ENCODE data around the gene KRT17. TPM values are rescaled to one million over a fixed set of nuclear protein-coding genes. Genes with fewer than 3 reads are reported as not detected.

The KRT17 gene
- total RNA-seq, 1 donor from 2014 or later, result not detected

GRCh38 chr17:41581366-41582060 lies 42.9 kb downstream of the KRT17 start:
- no peaks in the 10 kb centered on the region for H3K36me3 Mint-ChIP-seq (ENCODE audit: low read depth)
- peaks cover 2% of the 10 kb centered on the region for H3K9me3 Mint-ChIP-seq
- no peaks in the 10 kb centered on the region for H3K4me1 Mint-ChIP-seq
- no peak overlapping the region for H3K27ac Mint-ChIP-seq (ENCODE audit: unreplicated experiment)
- H3K27me3 Mint-ChIP-seq (ENCODE audit: low read depth), result peaks cover 23% of the 10 kb centered on the region
- DNase-seq (ENCODE audit: low read depth, low spot score), result no peak
- TF ChIP-seq CTCF (conservative IDR thresholded peaks at IDR 0.05), result no peak
- no peak overlapping the region for H3K4me3 Mint-ChIP-seq

DNA sequence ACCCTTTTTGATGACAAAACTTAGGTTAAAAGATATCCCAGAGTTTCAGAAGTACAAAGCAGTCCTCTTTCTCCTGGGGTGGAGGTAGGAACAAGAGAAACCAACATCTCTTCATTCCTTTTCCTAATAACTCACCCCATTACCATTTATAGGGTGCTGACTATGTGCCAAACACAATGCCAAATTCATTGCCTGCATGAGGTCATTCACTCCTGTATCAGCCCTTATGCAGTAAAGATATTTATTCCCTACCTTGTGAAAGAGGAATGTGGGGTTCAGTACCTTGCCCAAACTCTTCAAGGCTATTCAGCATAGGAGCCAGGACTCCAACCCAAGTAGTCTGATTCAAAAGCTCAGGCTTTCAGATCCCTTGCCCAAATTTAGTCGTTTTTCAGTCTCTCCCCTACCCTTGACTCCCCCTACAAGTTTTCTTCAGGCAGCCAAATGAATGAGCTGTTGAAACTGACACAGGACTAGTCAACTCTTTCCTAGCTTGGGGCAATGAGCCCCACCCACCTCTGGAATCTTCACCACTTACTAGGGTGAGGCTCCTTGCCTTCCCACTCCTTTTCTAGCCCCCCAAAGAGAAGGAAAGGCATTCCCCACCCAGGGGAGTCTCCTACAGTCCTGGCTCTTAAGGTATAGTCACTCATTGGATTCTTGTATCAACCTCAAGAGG lies 43.5 kb downstream of the KRT17 start:
- Mint-ChIP-seq H3K9me3 (peaks cover 2% of the 10 kb centered on the region), H3K27me3 (ENCODE audit: low read depth) (peaks cover 26% of the 10 kb centered on the region), H3K4me3 (no peak overlapping the region), H3K4me1 (no peaks in the 10 kb centered on the region), H3K36me3 (ENCODE audit: low read depth) (no peaks in the 10 kb centered on the region), H3K27ac (ENCODE audit: unreplicated experiment) (no peak overlapping the region)
- no peak for DNase-seq (ENCODE audit: low read depth, low spot score)
- no peak for TF ChIP-seq CTCF (conservative IDR thresholded peaks at IDR 0.05)

DNA sequence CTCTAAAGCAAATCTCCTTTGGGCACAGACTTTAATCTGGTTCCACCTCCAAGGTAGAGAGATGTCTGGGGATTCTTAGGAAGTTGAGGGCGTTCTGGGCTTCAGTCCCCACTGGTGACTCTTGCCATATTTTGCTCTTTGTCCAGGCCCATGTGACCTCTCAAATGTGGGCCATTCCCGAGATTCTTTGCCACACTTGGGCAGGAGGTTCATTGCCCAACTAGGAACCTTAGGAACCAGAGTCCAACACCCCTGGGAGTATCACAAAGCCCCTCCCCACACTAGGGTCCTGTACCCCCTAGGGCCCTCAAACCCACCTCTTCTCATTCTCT lies 44.2 kb downstream of the KRT17 start:
- Mint-ChIP-seq H3K27me3 (ENCODE audit: low read depth) (peaks cover 26% of the 10 kb centered on the region), H3K36me3 (ENCODE audit: low read depth) (no peaks in the 10 kb centered on the region), H3K4me3 (no peak overlapping the region), H3K27ac (ENCODE audit: unreplicated experiment) (no peak overlapping the region), H3K4me1 (no peaks in the 10 kb centered on the region), H3K9me3 (peaks cover 2% of the 10 kb centered on the region)
- no peak for TF ChIP-seq CTCF (conservative IDR thresholded peaks at IDR 0.05)
- no peak for DNase-seq (ENCODE audit: low read depth, low spot score)

DNA sequence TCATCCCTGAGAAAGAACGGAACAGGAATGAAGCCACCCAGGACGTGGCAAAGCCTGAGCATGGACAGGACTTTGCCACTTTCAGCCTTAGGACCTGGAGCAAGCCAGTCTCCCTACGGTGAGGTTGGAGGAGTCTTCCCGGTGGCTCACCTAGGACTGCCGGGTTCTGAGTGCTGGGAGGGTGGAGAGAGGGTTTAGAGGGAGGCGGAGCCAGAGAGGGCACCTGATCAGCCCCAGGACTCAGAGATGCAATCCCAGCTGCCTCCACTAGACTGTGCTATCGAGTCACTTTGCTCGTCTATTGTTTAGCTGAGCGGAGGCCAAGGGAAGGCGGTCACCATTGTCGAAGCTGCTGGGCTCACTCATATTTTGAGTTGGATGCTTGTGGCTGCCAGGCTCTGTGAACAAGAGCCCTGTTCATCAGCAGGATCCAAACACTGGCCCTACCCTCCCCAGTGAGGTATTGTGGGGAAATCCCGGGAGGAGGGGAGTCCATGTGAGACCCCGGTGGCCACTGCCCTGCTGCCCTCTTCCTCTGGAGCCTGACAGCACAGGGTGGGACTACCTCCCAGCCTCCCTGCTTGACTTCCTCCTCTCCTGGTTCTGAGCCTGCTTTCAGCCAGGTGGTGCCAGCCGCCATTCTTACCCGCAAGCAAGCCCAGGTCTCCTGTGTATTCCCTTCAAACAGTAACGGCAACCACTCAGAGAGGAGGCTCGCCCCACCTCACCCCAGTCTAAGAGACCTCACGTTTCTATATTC lies 44.7 kb downstream of the KRT17 start:
- no peaks in the 10 kb centered on the region for H3K4me1 Mint-ChIP-seq
- peak; percentile 90 for DNase-seq (ENCODE audit: low read depth, low spot score)
- H3K4me3 Mint-ChIP-seq, result no peak overlapping the region
- H3K27ac Mint-ChIP-seq (ENCODE audit: unreplicated experiment), result no peak overlapping the region
- no peaks in the 10 kb centered on the region for H3K36me3 Mint-ChIP-seq (ENCODE audit: low read depth)
- peak; percentile 75 for TF ChIP-seq CTCF (conservative IDR thresholded peaks at IDR 0.05)
- peaks cover 2% of the 10 kb centered on the region for H3K9me3 Mint-ChIP-seq
- H3K27me3 Mint-ChIP-seq (ENCODE audit: low read depth), result peaks cover 26% of the 10 kb centered on the region

DNA sequence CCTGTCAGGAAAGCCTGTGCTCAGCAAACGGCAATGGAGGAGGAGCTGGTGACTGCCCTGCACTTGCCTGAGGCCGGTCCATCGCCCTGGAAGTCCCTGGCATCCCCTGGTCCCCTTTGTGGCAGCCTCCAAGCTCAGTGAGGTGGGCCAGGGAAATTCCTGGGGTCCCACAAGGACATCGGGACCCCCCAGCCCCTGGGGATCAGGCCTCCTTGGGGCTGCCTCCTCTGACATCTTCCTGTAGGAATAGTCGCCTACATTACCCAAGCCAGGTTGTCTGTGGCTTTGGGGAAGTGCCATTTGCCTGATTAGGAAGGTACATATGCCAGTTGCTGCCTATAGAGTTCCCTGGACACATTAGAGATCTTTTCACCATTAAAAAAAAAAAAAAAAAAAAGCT lies 45.4 kb downstream of the KRT17 start:
- peaks cover 26% of the 10 kb centered on the region for H3K27me3 Mint-ChIP-seq (ENCODE audit: low read depth)
- no peak for DNase-seq (ENCODE audit: low read depth, low spot score)
- no peak overlapping the region for H3K4me3 Mint-ChIP-seq
- H3K27ac Mint-ChIP-seq (ENCODE audit: unreplicated experiment), result no peak overlapping the region
- TF ChIP-seq CTCF (conservative IDR thresholded peaks at IDR 0.05), result no peak
- no peaks in the 10 kb centered on the region for H3K4me1 Mint-ChIP-seq
- peaks cover 2% of the 10 kb centered on the region for H3K9me3 Mint-ChIP-seq
- H3K36me3 Mint-ChIP-seq (ENCODE audit: low read depth), result no peaks in the 10 kb centered on the region

All from neural crest cell (in vitro differentiated cells).